AG09309 (cell line): Measurements from ENCODE around the gene MAP3K7CL.

Source experiments
- DNase-seq: peaks from one replicate; pipeline ENCODE4 v3.0.0-alpha.2; 2010; ENCODE audit warnings: low read depth
- H3K4me3 ChIP-seq: 2 replicates; pipeline ENCODE4 v1.5.1; 2011; ENCODE audit warnings: mild to moderate bottlenecking, low read depth, low read length, moderate library complexity; ENCODE audit not compliant: control insufficient read depth
- TF ChIP-seq, protein P1 (sequence below): IDR thresholded peaks from 2 replicates; pipeline ENCODE4 v1.5.1; 2011; ENCODE audit warnings: mild to moderate bottlenecking, low read depth, low read length, inconsistent platforms; ENCODE audit not compliant: insufficient read depth, control insufficient read depth; ENCODE audit errors: missing control alignments

The MAP3K7CL gene

DNA sequence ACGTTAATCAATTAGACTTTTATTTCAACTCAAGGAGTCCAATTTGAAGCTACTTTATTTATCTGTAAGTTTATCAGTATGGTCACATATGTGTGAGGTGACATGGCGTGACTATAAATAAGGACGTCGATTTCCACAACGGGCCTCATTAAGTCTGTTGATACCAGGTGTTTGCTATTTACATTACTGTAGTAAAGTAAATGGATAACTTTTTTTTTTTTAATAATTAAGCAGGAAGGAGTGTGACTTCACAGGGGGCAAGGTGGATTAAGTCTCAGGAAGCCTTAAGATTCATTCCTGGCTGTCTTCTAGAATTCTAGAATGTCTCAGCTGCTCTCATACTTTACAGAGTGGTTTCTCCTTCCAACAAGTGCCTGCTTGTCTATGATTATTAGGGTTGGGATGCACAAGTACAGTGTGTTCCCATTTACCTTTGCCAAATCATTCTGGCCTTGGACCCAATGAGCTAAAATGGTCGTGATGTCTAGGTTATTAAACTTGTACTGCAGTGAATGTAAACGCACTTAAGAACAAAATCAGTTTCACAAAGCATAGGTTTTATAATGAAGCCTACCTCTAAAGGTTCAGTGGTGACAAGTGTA is 15.5 kb downstream of the MAP3K7CL start:
- no peak overlapping the region for H3K4me3 ChIP-seq
- DNase-seq = no peak
- TF ChIP-seq, protein P1, sequence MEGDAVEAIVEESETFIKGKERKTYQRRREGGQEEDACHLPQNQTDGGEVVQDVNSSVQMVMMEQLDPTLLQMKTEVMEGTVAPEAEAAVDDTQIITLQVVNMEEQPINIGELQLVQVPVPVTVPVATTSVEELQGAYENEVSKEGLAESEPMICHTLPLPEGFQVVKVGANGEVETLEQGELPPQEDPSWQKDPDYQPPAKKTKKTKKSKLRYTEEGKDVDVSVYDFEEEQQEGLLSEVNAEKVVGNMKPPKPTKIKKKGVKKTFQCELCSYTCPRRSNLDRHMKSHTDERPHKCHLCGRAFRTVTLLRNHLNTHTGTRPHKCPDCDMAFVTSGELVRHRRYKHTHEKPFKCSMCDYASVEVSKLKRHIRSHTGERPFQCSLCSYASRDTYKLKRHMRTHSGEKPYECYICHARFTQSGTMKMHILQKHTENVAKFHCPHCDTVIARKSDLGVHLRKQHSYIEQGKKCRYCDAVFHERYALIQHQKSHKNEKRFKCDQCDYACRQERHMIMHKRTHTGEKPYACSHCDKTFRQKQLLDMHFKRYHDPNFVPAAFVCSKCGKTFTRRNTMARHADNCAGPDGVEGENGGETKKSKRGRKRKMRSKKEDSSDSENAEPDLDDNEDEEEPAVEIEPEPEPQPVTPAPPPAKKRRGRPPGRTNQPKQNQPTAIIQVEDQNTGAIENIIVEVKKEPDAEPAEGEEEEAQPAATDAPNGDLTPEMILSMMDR = no peak

DNA sequence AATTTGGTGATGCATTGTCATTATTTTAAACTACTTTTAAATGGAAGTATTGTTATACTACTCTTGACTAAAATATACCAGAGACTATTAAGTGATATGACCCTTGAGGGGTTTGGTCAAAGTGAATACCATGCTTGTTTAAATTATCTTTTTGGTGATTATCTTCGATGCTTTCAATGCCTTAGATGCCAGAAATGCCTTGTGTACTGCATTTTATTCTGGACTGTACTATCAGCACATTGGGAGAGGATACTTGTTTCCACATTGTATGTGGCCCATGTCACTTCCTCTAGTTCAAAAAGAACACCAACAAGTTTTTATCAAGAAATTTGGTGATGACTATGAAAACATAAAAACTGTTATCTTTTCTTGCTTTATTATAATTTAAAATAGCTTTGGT is 16.3 kb downstream of the MAP3K7CL start:
- TF ChIP-seq, protein P1 = no peak
- no peak overlapping the region for H3K4me3 ChIP-seq
- DNase-seq = no peak

- TF ChIP-seq, protein P1 = no peak
- DNase-seq = peak; percentile 71
- no peak overlapping the region for H3K4me3 ChIP-seq
Observed at GRCh38 chr21:29148530-29148929, 18.1 kb downstream of the MAP3K7CL start.

DNA sequence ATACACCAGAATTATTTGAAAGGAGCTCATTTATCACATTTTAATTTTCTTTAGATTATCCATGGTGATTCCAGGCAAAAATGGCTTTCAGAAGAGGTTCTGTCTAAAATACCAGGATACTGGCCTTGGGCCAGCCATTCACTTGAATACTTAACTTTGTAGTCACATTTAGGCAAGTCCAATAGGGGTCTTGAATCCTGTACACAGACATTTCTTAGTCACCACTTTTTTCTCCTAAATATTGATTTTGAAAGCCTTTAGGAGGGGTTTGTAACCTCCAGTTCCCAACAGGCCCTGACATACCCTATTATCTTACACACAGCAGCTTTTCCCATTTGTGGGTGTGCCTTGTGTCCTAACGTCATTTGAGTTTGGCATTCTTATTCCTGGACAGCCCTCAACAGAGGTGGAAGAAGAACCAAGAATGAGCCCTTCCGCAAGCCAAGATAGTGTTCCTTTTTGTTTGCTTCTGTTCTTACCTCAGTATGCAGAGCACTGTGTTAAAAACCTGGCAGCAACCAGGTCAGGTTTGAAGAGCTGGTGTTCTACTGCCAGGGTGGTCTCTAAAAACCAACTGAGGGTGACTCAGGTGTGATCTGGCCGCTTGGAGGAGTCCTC is 19.5 kb downstream of the MAP3K7CL start:
- TF ChIP-seq, protein P1 = no peak
- no peak for DNase-seq
- H3K4me3 ChIP-seq = no peak overlapping the region

GRCh38 chr21:29151931-29152330 is 21.5 kb downstream of the MAP3K7CL start:
- no peak for DNase-seq
- TF ChIP-seq, protein P1 = no peak
- no peak overlapping the region for H3K4me3 ChIP-seq

GRCh38 chr21:29152916-29153315 is 22.5 kb downstream of the MAP3K7CL start:
- no peak for DNase-seq

More at GRCh38 chr21:29152916-29153315, 22.5 kb downstream of the MAP3K7CL start:
- TF ChIP-seq, protein P1 = no peak
- no peak overlapping the region for H3K4me3 ChIP-seq
